Ovary (tissue), 3 donors: ENCODE data around the gene KRTAP10-12.

Experiments used
- EP300 ChIP-seq: sonication (generic); formaldehyde crosslinking; IDR thresholded peaks from one replicate; pipeline ENCODE4 v1.6.1; 2017; ENCODE audit warnings: antibody characterized with exemption
- POLR2A ChIP-seq: fragments of 450-650 bp; IDR thresholded peaks from one replicate; pipeline ENCODE4 v1.6.1; 2017; ENCODE audit warnings: antibody characterized with exemption, mild to moderate bottlenecking, moderate library complexity
- TF ChIP-seq, protein P1 (sequence below), 3 donors: fragments of 450-650 bp in 2 of 3; fragments of 200-600 bp in 1 of 3; IDR thresholded peaks; one replicate each; pipeline versions ENCODE4 v1.5.1 to v1.8.0; 2016 to 2022; ENCODE audit warnings: antibody characterized with exemption in 3 of 3, mild to moderate bottlenecking in 1 of 3
- donor health status: DM: no; HTN: no; CAD: no.

GRCh38 chr21:44741921-44742320, 44.9 kb downstream of the KRTAP10-12 start:
- TF ChIP-seq EP300 (no peak), POLR2A (no peak)
- TF ChIP-seq, protein P1, sequence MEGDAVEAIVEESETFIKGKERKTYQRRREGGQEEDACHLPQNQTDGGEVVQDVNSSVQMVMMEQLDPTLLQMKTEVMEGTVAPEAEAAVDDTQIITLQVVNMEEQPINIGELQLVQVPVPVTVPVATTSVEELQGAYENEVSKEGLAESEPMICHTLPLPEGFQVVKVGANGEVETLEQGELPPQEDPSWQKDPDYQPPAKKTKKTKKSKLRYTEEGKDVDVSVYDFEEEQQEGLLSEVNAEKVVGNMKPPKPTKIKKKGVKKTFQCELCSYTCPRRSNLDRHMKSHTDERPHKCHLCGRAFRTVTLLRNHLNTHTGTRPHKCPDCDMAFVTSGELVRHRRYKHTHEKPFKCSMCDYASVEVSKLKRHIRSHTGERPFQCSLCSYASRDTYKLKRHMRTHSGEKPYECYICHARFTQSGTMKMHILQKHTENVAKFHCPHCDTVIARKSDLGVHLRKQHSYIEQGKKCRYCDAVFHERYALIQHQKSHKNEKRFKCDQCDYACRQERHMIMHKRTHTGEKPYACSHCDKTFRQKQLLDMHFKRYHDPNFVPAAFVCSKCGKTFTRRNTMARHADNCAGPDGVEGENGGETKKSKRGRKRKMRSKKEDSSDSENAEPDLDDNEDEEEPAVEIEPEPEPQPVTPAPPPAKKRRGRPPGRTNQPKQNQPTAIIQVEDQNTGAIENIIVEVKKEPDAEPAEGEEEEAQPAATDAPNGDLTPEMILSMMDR (IDR thresholded peaks at IDR 0.05) = no peak
